HEK293 (cell line): ENCODE results near the gene MUC5B.

ENCODE experiments used
- EGR2 ChIP-seq: fragments of 450-650 bp; formaldehyde crosslinking; IDR thresholded peaks from 2 replicates; pipeline ENCODE4 v1.5.1; 2016; ENCODE audit warnings: low read depth, missing biosample characterization, missing genetic modification characterization
- GLI2 ChIP-seq: fragments of 450-650 bp; formaldehyde crosslinking; IDR thresholded peaks from 2 replicates; pipeline ENCODE4; 2017; ENCODE audit warnings: missing biosample characterization, missing genetic modification characterization, low read depth, borderline replicate concordance
- PRDM10 ChIP-seq: fragments of 450-650 bp; formaldehyde crosslinking; IDR thresholded peaks from 2 replicates; pipeline ENCODE4 v1.5.1; 2016; ENCODE audit warnings: missing biosample characterization, missing genetic modification characterization
- SP2 ChIP-seq: fragments of 450-650 bp; formaldehyde crosslinking; IDR thresholded peaks from 2 replicates; pipeline ENCODE4 v1.5.1; 2016; ENCODE audit warnings: missing biosample characterization, missing genetic modification characterization
- YY1 ChIP-seq: fragments of 450-650 bp; formaldehyde crosslinking; IDR thresholded peaks from 2 replicates; pipeline ENCODE4 v1.5.1; 2018; ENCODE audit warnings: missing biosample characterization, missing genetic modification characterization
- ZNF214 ChIP-seq: fragments of 450-650 bp; formaldehyde crosslinking; IDR thresholded peaks from 2 replicates; pipeline ENCODE4 v1.5.1; 2017; ENCODE audit warnings: missing biosample characterization, mild to moderate bottlenecking, missing genetic modification characterization, borderline replicate concordance
- ZNF274 ChIP-seq, 2 experiments: fragments of 200-500 bp in 1 of 2; fragments of 450-650 bp in 1 of 2; sonication (Bioruptor generic) in 1 of 2; formaldehyde crosslinking in 1 of 2; IDR thresholded peaks; 2 replicates each; pipeline versions ENCODE4 v1.5.1 to v1.6.1; 2014 to 2016; ENCODE audit warnings: borderline replicate concordance in 1 of 2, inconsistent platforms in 1 of 2, low read length in 1 of 2, missing biosample characterization in 1 of 2, missing genetic modification characterization in 1 of 2
- ZNF324 ChIP-seq: fragments of 450-650 bp; formaldehyde crosslinking; IDR thresholded peaks from 2 replicates; pipeline ENCODE4 v1.5.1; 2016; ENCODE audit warnings: missing biosample characterization, missing genetic modification characterization
- ZNF335 ChIP-seq: fragments of 450-650 bp; formaldehyde crosslinking; conservative IDR thresholded peaks from 2 replicates; pipeline ENCODE4 v1.5.1; 2016; ENCODE audit warnings: missing biosample characterization, missing genetic modification characterization
- ZNF37A ChIP-seq: fragments of 450-650 bp; IDR thresholded peaks from 2 replicates; pipeline ENCODE4 v1.5.1; 2018; ENCODE audit warnings: missing biosample characterization, missing genetic modification characterization
- ZNF600 ChIP-seq: fragments of 450-650 bp; formaldehyde crosslinking; IDR thresholded peaks from 2 replicates; pipeline ENCODE4 v1.5.1; 2016; ENCODE audit warnings: missing biosample characterization, missing genetic modification characterization
- TF ChIP-seq, protein P1 (sequence below): fragments of 450-650 bp; formaldehyde crosslinking; IDR thresholded peaks from 2 replicates; pipeline ENCODE4 v1.5.1; 2016; ENCODE audit warnings: missing biosample characterization, missing genetic modification characterization, low read depth
- TF ChIP-seq, protein P2 (sequence below): fragments of 450-650 bp; formaldehyde crosslinking; IDR thresholded peaks from 2 replicates; pipeline ENCODE4 v1.5.1; 2016; ENCODE audit warnings: missing biosample characterization, missing genetic modification characterization

- TF ChIP-seq, protein P1, sequence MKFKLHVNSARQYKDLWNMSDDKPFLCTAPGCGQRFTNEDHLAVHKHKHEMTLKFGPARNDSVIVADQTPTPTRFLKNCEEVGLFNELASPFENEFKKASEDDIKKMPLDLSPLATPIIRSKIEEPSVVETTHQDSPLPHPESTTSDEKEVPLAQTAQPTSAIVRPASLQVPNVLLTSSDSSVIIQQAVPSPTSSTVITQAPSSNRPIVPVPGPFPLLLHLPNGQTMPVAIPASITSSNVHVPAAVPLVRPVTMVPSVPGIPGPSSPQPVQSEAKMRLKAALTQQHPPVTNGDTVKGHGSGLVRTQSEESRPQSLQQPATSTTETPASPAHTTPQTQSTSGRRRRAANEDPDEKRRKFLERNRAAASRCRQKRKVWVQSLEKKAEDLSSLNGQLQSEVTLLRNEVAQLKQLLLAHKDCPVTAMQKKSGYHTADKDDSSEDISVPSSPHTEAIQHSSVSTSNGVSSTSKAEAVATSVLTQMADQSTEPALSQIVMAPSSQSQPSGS: no peak
- TF ChIP-seq EGR2 (tag by site-specific recombination): no peak
- TF ChIP-seq ZNF37A: no peak
- no peak for TF ChIP-seq YY1 (tag by site-specific recombination)
- TF ChIP-seq ZNF214 (tag by site-specific recombination): no peak
- no peak for TF ChIP-seq SP2 (tag by site-specific recombination)
- TF ChIP-seq, protein P2, sequence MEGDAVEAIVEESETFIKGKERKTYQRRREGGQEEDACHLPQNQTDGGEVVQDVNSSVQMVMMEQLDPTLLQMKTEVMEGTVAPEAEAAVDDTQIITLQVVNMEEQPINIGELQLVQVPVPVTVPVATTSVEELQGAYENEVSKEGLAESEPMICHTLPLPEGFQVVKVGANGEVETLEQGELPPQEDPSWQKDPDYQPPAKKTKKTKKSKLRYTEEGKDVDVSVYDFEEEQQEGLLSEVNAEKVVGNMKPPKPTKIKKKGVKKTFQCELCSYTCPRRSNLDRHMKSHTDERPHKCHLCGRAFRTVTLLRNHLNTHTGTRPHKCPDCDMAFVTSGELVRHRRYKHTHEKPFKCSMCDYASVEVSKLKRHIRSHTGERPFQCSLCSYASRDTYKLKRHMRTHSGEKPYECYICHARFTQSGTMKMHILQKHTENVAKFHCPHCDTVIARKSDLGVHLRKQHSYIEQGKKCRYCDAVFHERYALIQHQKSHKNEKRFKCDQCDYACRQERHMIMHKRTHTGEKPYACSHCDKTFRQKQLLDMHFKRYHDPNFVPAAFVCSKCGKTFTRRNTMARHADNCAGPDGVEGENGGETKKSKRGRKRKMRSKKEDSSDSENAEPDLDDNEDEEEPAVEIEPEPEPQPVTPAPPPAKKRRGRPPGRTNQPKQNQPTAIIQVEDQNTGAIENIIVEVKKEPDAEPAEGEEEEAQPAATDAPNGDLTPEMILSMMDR (tag by site-specific recombination): no peak
- TF ChIP-seq ZNF600 (tag by site-specific recombination): no peak
- no peak for TF ChIP-seq ZNF335 (tag by site-specific recombination)
- TF ChIP-seq PRDM10 (tag by site-specific recombination): no peak
- TF ChIP-seq ZNF274 (IDR thresholded peaks at IDR 0.05; ENCODE audit: low read length): no peak
- TF ChIP-seq ZNF274 (tag by site-specific recombination; IDR thresholded peaks at IDR 0.05; ENCODE audit: borderline replicate concordance): no peak
- no peak for TF ChIP-seq ZNF324
- TF ChIP-seq GLI2 (tag by site-specific recombination): no peak
These were observed 41.4 kb upstream of the MUC5B start for GRCh38 chr11:1181420-1181819.
